ENCODE data around the gene UGGT1.

The UGGT1 gene

GRCh38 chr2:128154225-128154624 is 63.2 kb downstream of the UGGT1 start:
- Histone ChIP-seq H3K36me3 (no peaks in the 10 kb centered on the region; the same call in 1 of the 2 replicates), H3K4me3 (ENCODE audit: low read depth, low read length) (no peak overlapping the region), H3K4me1 (no peaks in the 10 kb centered on the region), H3K27me3 (no peaks in the 10 kb centered on the region), H3K9me3 (no peaks in the 10 kb centered on the region)
- peak; percentile 31 for DNase-seq
- no peak for TF ChIP-seq CTCF (IDR thresholded peaks at IDR 0.05; ENCODE audit: low read depth, low read length)

- Histone ChIP-seq H3K9me3 (no peaks in the 10 kb centered on the region), H3K36me3 (no peaks in the 10 kb centered on the region; the same call in 1 of the 2 replicates)
- TF ChIP-seq CTCF (IDR thresholded peaks at IDR 0.05; ENCODE audit: low read depth, low read length): no peak
These were observed 65.0 kb downstream of the UGGT1 start for GRCh38 chr2:128155970-128156369.

GRCh38 chr2:128156812-128157211 is 65.8 kb downstream of the UGGT1 start:
- DNase-seq: no peak
- no peak for TF ChIP-seq CTCF (IDR thresholded peaks at IDR 0.05; ENCODE audit: low read depth, low read length)
- Histone ChIP-seq H3K4me3 (ENCODE audit: low read depth, low read length) (no peak overlapping the region), H3K36me3 (no peaks in the 10 kb centered on the region; the same call in 1 of the 2 replicates), H3K9me3 (no peaks in the 10 kb centered on the region), H3K27me3 (no peaks in the 10 kb centered on the region), H3K4me1 (no peaks in the 10 kb centered on the region)

More at GRCh38 chr2:128155970-128156369, 65.0 kb downstream of the UGGT1 start:
- DNase-seq: no peak
- H3K27me3 ChIP-seq: no peaks in the 10 kb centered on the region
- H3K4me1 ChIP-seq: no peaks in the 10 kb centered on the region
- H3K4me3 ChIP-seq (ENCODE audit: low read depth, low read length): no peak overlapping the region

- Histone ChIP-seq H3K4me1 (no peaks in the 10 kb centered on the region), H3K9me3 (no peaks in the 10 kb centered on the region), H3K36me3 (no peaks in the 10 kb centered on the region; the same call in 1 of the 2 replicates), H3K27me3 (no peaks in the 10 kb centered on the region), H3K4me3 (ENCODE audit: low read depth, low read length) (no peak overlapping the region)
- no peak for TF ChIP-seq CTCF (IDR thresholded peaks at IDR 0.05; ENCODE audit: low read depth, low read length)
- DNase-seq: no peak
These were observed 66.6 kb downstream of the UGGT1 start for GRCh38 chr2:128157644-128158043.

GRCh38 chr2:128158176-128158575 is 67.2 kb downstream of the UGGT1 start:
- Histone ChIP-seq H3K4me1 (no peaks in the 10 kb centered on the region), H3K27me3 (no peaks in the 10 kb centered on the region), H3K9me3 (no peaks in the 10 kb centered on the region), H3K4me3 (ENCODE audit: low read depth, low read length) (no peak overlapping the region), H3K36me3 (no peaks in the 10 kb centered on the region; the same call in 1 of the 2 replicates)
- no peak for DNase-seq
- TF ChIP-seq CTCF (IDR thresholded peaks at IDR 0.05; ENCODE audit: low read depth, low read length): no peak

GRCh38 chr2:128159437-128159836 is 68.4 kb downstream of the UGGT1 start:
- Histone ChIP-seq H3K27me3 (no peaks in the 10 kb centered on the region), H3K4me3 (ENCODE audit: low read depth, low read length) (no peak overlapping the region), H3K36me3 (no peaks in the 10 kb centered on the region; the same call in 1 of the 2 replicates), H3K4me1 (no peaks in the 10 kb centered on the region), H3K9me3 (no peaks in the 10 kb centered on the region)
- DNase-seq: no peak
- TF ChIP-seq CTCF (IDR thresholded peaks at IDR 0.05; ENCODE audit: low read depth, low read length): no peak
